H9 (cell line): ENCODE data around the gene F2. TPM values are rescaled to one million over a fixed set of nuclear protein-coding genes. Genes with fewer than 3 reads are reported as not detected.
A peak's percentile ranks its signal among the peaks of the same experiment; 100 is the strongest.

Experiments used
- DNase-seq: peaks from one replicate; pipeline ENCODE4 v3.0.0-alpha.2; 2017
- H2AFZ ChIP-seq: one replicate; pipeline ENCODE4 v1.6.1; 2013; ENCODE audit warnings: mild to moderate bottlenecking, low read length, control low read depth, moderate library complexity
- H2AK5ac ChIP-seq: 2 replicates; pipeline ENCODE4 v1.6.1; 2013; ENCODE audit warnings: low read length, control low read depth, mixed read lengths; ENCODE audit not compliant: insufficient read length
- H2BK120ac ChIP-seq: one replicate; pipeline ENCODE4 v1.6.1; 2013; ENCODE audit warnings: low read depth, mild to moderate bottlenecking, low read length, control low read depth, inconsistent platforms; ENCODE audit not compliant: poor library complexity, severe bottlenecking
- H2BK12ac ChIP-seq: 2 replicates; pipeline ENCODE4 v1.6.1; 2013; ENCODE audit warnings: low read length, control low read depth, mixed read lengths, low read depth; ENCODE audit not compliant: insufficient read length
- H2BK15ac ChIP-seq: 2 replicates; pipeline ENCODE4 v1.6.1; 2013; ENCODE audit warnings: low read depth, low read length, control low read depth
- H2BK20ac ChIP-seq: one replicate; pipeline ENCODE4 v1.6.1; 2013; ENCODE audit warnings: low read depth, mild to moderate bottlenecking, low read length, control low read depth, inconsistent platforms; ENCODE audit not compliant: poor library complexity, severe bottlenecking
- H2BK5ac ChIP-seq: 2 replicates; pipeline ENCODE4 v1.6.1; 2013; ENCODE audit warnings: low read length, control low read depth, mixed read lengths; ENCODE audit not compliant: insufficient read length
- H3K14ac ChIP-seq: 2 replicates; pipeline ENCODE4 v1.6.1; 2013; ENCODE audit warnings: low read length, control low read depth; ENCODE audit not compliant: insufficient read depth
- H3K18ac ChIP-seq: 2 replicates; pipeline ENCODE4 v1.6.1; 2013; ENCODE audit warnings: low read depth, mild to moderate bottlenecking, mixed read lengths, low read length, control low read depth; ENCODE audit not compliant: insufficient read length
- H3K23ac ChIP-seq: 2 replicates; pipeline ENCODE4 v1.6.1; 2013; ENCODE audit warnings: low read length, control low read depth, mixed read lengths, low read depth; ENCODE audit not compliant: insufficient read length
- H3K23me2 ChIP-seq: 2 replicates; pipeline ENCODE4 v1.6.1; 2013; ENCODE audit warnings: low read depth, mild to moderate bottlenecking, mixed read lengths, low read length, control low read depth; ENCODE audit not compliant: insufficient read length, poor library complexity, severe bottlenecking
- H3K27ac ChIP-seq: 2 replicates; pipeline ENCODE4 v1.5.1; 2013; ENCODE audit warnings: low read length, control low read depth, mixed read lengths, low read depth; ENCODE audit not compliant: insufficient read length
- H3K27me3 ChIP-seq: 2 replicates; pipeline ENCODE4 v1.6.1; 2013; ENCODE audit warnings: low read length, control low read depth, inconsistent platforms; ENCODE audit not compliant: insufficient read depth
- H3K4ac ChIP-seq: 2 replicates; pipeline ENCODE4 v1.6.1; 2013; ENCODE audit warnings: low read depth, mild to moderate bottlenecking, control low read depth, inconsistent platforms, low read length, moderate library complexity
- H3K4me1 ChIP-seq: 2 replicates; pipeline ENCODE4 v1.6.1; 2013; ENCODE audit warnings: low read length, control low read depth, inconsistent platforms; ENCODE audit not compliant: insufficient read depth
- H3K4me2 ChIP-seq: 2 replicates; pipeline ENCODE4 v1.6.1; 2013; ENCODE audit warnings: low read length, control low read depth, mixed read lengths; ENCODE audit not compliant: insufficient read length, insufficient read depth
- H3K56ac ChIP-seq: 2 replicates; pipeline ENCODE4 v1.6.1; 2013; ENCODE audit warnings: low read depth, mild to moderate bottlenecking, mixed read lengths, low read length, control low read depth; ENCODE audit not compliant: insufficient read length
- H3K79me1 ChIP-seq: 2 replicates; pipeline ENCODE4 v1.6.1; 2013; ENCODE audit warnings: low read depth, mild to moderate bottlenecking, moderate library complexity, low read length, control low read depth, inconsistent platforms; ENCODE audit not compliant: insufficient read depth, poor library complexity, severe bottlenecking
- H3K79me2 ChIP-seq: 2 replicates; pipeline ENCODE4 v1.6.1; 2013; ENCODE audit warnings: low read length, control low read depth, inconsistent platforms; ENCODE audit not compliant: insufficient read depth
- H3K9ac ChIP-seq: 2 replicates; pipeline ENCODE4 v1.6.1; 2013; ENCODE audit warnings: low read length, control low read depth, mixed read lengths; ENCODE audit not compliant: insufficient read length; ENCODE audit errors: extremely low read depth
- H3K9me3 ChIP-seq: one replicate; pipeline ENCODE4 v1.6.1; 2013; ENCODE audit warnings: low read depth, low read length, inconsistent platforms; ENCODE audit not compliant: control insufficient read depth
- H3T11ph ChIP-seq: one replicate; pipeline ENCODE4 v1.6.1; 2013; ENCODE audit warnings: mild to moderate bottlenecking, low read length, control low read depth, inconsistent platforms
- H4K20me1 ChIP-seq: one replicate; pipeline ENCODE4 v1.6.1; 2013; ENCODE audit not compliant: control insufficient read depth, insufficient read length, insufficient read depth
- H4K5ac ChIP-seq: 2 replicates; pipeline ENCODE4 v1.6.1; 2013; ENCODE audit warnings: low read depth, mild to moderate bottlenecking, mixed read lengths, low read length, control low read depth; ENCODE audit not compliant: insufficient read length
- H4K8ac ChIP-seq: replicated peaks from 2 replicates; pipeline ENCODE4 v1.6.1; 2013; ENCODE audit warnings: low read length, control low read depth, mixed read lengths, low read depth; ENCODE audit not compliant: insufficient read length
- H4K91ac ChIP-seq: 2 replicates; pipeline ENCODE4 v1.6.1; 2013; ENCODE audit warnings: low read depth, mild to moderate bottlenecking, moderate library complexity, mixed read lengths, low read length, control low read depth; ENCODE audit not compliant: insufficient read length
- H3K27ac Mint-ChIP-seq, 3 experiments: 2 replicates in 2 of 3; 3 replicates in 1 of 3; pipeline ENCODE4 v1.8.0; 2020 to 2021; ENCODE audit warnings: mixed read lengths in 3 of 3, mild to moderate bottlenecking in 1 of 3, moderate library complexity in 1 of 3
- H3K27me3 Mint-ChIP-seq: 2 replicates; pipeline ENCODE4 v1.8.0; 2021; ENCODE audit warnings: low read depth, mild to moderate bottlenecking, moderate library complexity, mixed read lengths
- H3K36me3 Mint-ChIP-seq, 3 experiments: 2 replicates in 2 of 3; 3 replicates in 1 of 3; pipeline ENCODE4 v1.8.0; 2020 to 2021; ENCODE audit warnings: low read depth in 3 of 3, mixed read lengths in 3 of 3; ENCODE audit not compliant: insufficient read depth in 1 of 3
- H3K4me1 Mint-ChIP-seq, 2 experiments: 2 replicates each; pipeline ENCODE4 v1.8.0; 2020; ENCODE audit warnings: mixed read lengths in 2 of 2
- H3K4me3 Mint-ChIP-seq, 2 experiments: 2 replicates in 1 of 2; 3 replicates in 1 of 2; pipeline ENCODE4 v1.8.0; 2020 to 2021; ENCODE audit warnings: mild to moderate bottlenecking in 2 of 2, mixed read lengths in 2 of 2, moderate library complexity in 1 of 2
- H3K9me3 Mint-ChIP-seq, 2 experiments: 2 replicates in 1 of 2; 3 replicates in 1 of 2; pipeline ENCODE4 v1.8.0; 2020; ENCODE audit warnings: mild to moderate bottlenecking in 2 of 2, mixed read lengths in 2 of 2, moderate library complexity in 1 of 2
- WGBS: extraction: QIAGEN DNeasy Blood & Tissue Kit; methylation state at CpG from one replicate; pipeline ENCODE4 v1.1.7; 2013; ENCODE audit warnings: missing lambda C conversion rate, low lambda C conversion rate, mixed read lengths; ENCODE audit not compliant: insufficient read length; ENCODE audit errors: extremely low coverage; 5-methylcytosine and 5-hydroxymethylcytosine counted together
- total RNA-seq: library from RNA; stranded (reverse); gene quantifications from 2 replicates; pipeline ENCODE4 v1.2.1, GENCODE V29; 2021
- TF ChIP-seq, protein P1 (sequence below): fragments of 200-600 bp; sonication (generic); conservative IDR thresholded peaks from 3 replicates; pipeline ENCODE4 v1.8.0; 2021; ENCODE audit warnings: antibody characterized with exemption, mild to moderate bottlenecking

The F2 gene
- total RNA-seq, 1 experiment from 2014 or later = not detected

GRCh38 chr11:46697723-46698122 lies 21.3 kb upstream of the F2 start:
- Mint-ChIP-seq H3K9me3 (no peaks in the 10 kb centered on the region), H3K4me1 (peaks cover 15 to 19% of the 10 kb centered on the region in 2 experiments), H3K4me3 (peak overlapping the region in 1 of 2 experiments; percentile 34; a peak in 2 of 5 replicates), H3K36me3 (peaks cover 7 to 25% (median 25%) of the 10 kb centered on the region in 3 experiments; a peak in 6 of 7 replicates), H3K27ac (peak overlapping the region; percentile 0 to 74 (median 8); a peak in 4 of 7 replicates), H3K27me3 (no peaks in the 10 kb centered on the region)
- WGBS = no CpG with 5 or more reads among the region's 2 CpGs
- no peak overlapping the region for H3K4me2 ChIP-seq
- TF ChIP-seq, protein P1, sequence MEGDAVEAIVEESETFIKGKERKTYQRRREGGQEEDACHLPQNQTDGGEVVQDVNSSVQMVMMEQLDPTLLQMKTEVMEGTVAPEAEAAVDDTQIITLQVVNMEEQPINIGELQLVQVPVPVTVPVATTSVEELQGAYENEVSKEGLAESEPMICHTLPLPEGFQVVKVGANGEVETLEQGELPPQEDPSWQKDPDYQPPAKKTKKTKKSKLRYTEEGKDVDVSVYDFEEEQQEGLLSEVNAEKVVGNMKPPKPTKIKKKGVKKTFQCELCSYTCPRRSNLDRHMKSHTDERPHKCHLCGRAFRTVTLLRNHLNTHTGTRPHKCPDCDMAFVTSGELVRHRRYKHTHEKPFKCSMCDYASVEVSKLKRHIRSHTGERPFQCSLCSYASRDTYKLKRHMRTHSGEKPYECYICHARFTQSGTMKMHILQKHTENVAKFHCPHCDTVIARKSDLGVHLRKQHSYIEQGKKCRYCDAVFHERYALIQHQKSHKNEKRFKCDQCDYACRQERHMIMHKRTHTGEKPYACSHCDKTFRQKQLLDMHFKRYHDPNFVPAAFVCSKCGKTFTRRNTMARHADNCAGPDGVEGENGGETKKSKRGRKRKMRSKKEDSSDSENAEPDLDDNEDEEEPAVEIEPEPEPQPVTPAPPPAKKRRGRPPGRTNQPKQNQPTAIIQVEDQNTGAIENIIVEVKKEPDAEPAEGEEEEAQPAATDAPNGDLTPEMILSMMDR = no peak
- no peak overlapping the region for H3T11ph ChIP-seq
- H4K5ac ChIP-seq = no peak overlapping the region
- no peaks in the 10 kb centered on the region for H3K79me1 ChIP-seq
- no peak overlapping the region for H2BK15ac ChIP-seq
- no peaks in the 10 kb centered on the region for H3K9me3 ChIP-seq
- H4K8ac ChIP-seq = no peak overlapping the region
- no peaks in the 10 kb centered on the region for H4K20me1 ChIP-seq
- H2BK120ac ChIP-seq = no peak overlapping the region
- no peak overlapping the region for H2AFZ ChIP-seq
- no peak overlapping the region for H3K4ac ChIP-seq
- no peaks in the 10 kb centered on the region for H3K4me1 ChIP-seq
- H3K23ac ChIP-seq = no peak overlapping the region
- no peaks in the 10 kb centered on the region for H3K27me3 ChIP-seq
- no peak overlapping the region for H2BK12ac ChIP-seq
- H3K79me2 ChIP-seq = peaks cover 6% of the 10 kb centered on the region; the same call in 1 of the 2 replicates
- H3K14ac ChIP-seq = no peak overlapping the region
- DNase-seq = no peak
- no peak overlapping the region for H4K91ac ChIP-seq
- H3K18ac ChIP-seq = no peak overlapping the region
- no peak overlapping the region for H2BK20ac ChIP-seq
- H3K27ac ChIP-seq = no peak overlapping the region
- H2AK5ac ChIP-seq = no peak overlapping the region
- no peak overlapping the region for H3K56ac ChIP-seq
- peaks cover 3% of the 10 kb centered on the region for H3K23me2 ChIP-seq
- H3K9ac ChIP-seq = no peak overlapping the region
- no peak overlapping the region for H2BK5ac ChIP-seq
